Loucy (cell line): ENCODE measurements around the gene CCL20.

ENCODE experiments used
- H2AFZ ChIP-seq: fragments of 200-600 bp; sonication (generic); 2 replicates; pipeline ENCODE4 v1.6.0; 2016; ENCODE audit warnings: antibody characterized with exemption, mild to moderate bottlenecking, low read length, moderate library complexity
- H3F3A ChIP-seq: fragments of 200-600 bp; 2 replicates; pipeline ENCODE4 v1.6.0; 2016; ENCODE audit warnings: antibody characterized with exemption, low read depth, mild to moderate bottlenecking
- H3K27me3 ChIP-seq: fragments of 200-600 bp; sonication (generic); 2 replicates; pipeline ENCODE4 v1.6.1; 2014; ENCODE audit warnings: low read length, mild to moderate bottlenecking; ENCODE audit not compliant: insufficient read depth, poor library complexity, severe bottlenecking
- H3K36me3 ChIP-seq: fragments of 200-600 bp; sonication (generic); 2 replicates; pipeline ENCODE4 v1.6.1; 2016; ENCODE audit warnings: low read length; ENCODE audit not compliant: insufficient read depth
- H3K4me1 ChIP-seq: fragments of 200-600 bp; sonication (generic); 2 replicates; pipeline ENCODE4 v1.5.1; 2014; ENCODE audit warnings: low read length, mild to moderate bottlenecking; ENCODE audit not compliant: insufficient read depth, poor library complexity, severe bottlenecking
- H3K4me2 ChIP-seq: fragments of 200-600 bp; sonication (generic); 2 replicates; pipeline ENCODE4 v1.6.0; 2014; ENCODE audit warnings: antibody characterized with exemption, low read length, low read depth, mild to moderate bottlenecking; ENCODE audit not compliant: poor library complexity, severe bottlenecking
- H3K4me3 ChIP-seq: fragments of 200-600 bp; sonication (generic); 2 replicates; pipeline ENCODE4 v1.5.1; 2014; ENCODE audit warnings: low read length, mild to moderate bottlenecking, mixed read lengths; ENCODE audit not compliant: poor library complexity, severe bottlenecking
- H3K79me2 ChIP-seq: fragments of 200-600 bp; sonication (generic); 2 replicates; pipeline ENCODE4 v1.6.1; 2014; ENCODE audit warnings: low read length; ENCODE audit not compliant: insufficient read depth
- H3K9ac ChIP-seq: fragments of 200-600 bp; sonication (generic); 2 replicates; pipeline ENCODE4 v1.6.0; 2014; ENCODE audit warnings: mild to moderate bottlenecking, low read depth, low read length, moderate library complexity; ENCODE audit not compliant: poor library complexity, severe bottlenecking
- H3K9me2 ChIP-seq: fragments of 200-600 bp; sonication (generic); replicated peaks from 2 replicates; pipeline ENCODE4 v1.6.1; 2016; ENCODE audit warnings: low read depth, low read length, mixed read lengths
- H3K9me3 ChIP-seq: fragments of 200-600 bp; sonication (generic); 2 replicates; pipeline ENCODE4 v1.6.1; 2014; ENCODE audit warnings: mild to moderate bottlenecking, antibody characterized with exemption, low read length, low read depth; ENCODE audit not compliant: insufficient read depth
- H4K20me1 ChIP-seq: fragments of 200-600 bp; sonication (generic); 2 replicates; pipeline ENCODE4 v1.6.0; 2014; ENCODE audit warnings: antibody characterized with exemption, low read length, mild to moderate bottlenecking; ENCODE audit not compliant: insufficient read depth, poor library complexity, severe bottlenecking
- EZH2phosphoT487 ChIP-seq: fragments of 200-600 bp; IDR thresholded peaks from 2 replicates; pipeline ENCODE4 v1.6.1; 2018; ENCODE audit warnings: antibody characterized with exemption, mild to moderate bottlenecking, moderate library complexity, borderline replicate concordance
- TF ChIP-seq, protein P1 (sequence below): fragments of 200-600 bp; sonication (generic); conservative IDR thresholded peaks from 2 replicates; pipeline ENCODE4 v1.5.1; 2014; ENCODE audit warnings: mild to moderate bottlenecking, antibody characterized with exemption, low read length

The CCL20 gene

DNA sequence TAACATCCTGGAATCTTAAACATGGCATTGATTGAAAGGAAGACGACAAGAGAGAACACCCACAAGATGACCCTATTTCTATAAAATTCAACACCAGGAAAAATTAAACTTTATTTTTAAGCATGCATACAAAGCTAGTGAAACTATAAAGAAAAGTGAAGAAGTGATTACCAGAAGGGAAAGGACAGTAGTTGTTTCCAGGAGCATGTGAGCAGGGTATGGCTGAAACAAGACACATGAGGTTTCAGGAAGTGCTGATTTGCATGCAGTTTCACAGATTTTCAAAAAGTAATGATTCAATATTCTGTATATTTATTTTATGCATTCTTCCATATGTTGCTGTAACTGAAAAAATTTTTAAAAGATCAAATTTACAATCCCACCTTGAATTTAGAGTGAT is 33.2 kb downstream of the CCL20 start:
- TF ChIP-seq, protein P1, sequence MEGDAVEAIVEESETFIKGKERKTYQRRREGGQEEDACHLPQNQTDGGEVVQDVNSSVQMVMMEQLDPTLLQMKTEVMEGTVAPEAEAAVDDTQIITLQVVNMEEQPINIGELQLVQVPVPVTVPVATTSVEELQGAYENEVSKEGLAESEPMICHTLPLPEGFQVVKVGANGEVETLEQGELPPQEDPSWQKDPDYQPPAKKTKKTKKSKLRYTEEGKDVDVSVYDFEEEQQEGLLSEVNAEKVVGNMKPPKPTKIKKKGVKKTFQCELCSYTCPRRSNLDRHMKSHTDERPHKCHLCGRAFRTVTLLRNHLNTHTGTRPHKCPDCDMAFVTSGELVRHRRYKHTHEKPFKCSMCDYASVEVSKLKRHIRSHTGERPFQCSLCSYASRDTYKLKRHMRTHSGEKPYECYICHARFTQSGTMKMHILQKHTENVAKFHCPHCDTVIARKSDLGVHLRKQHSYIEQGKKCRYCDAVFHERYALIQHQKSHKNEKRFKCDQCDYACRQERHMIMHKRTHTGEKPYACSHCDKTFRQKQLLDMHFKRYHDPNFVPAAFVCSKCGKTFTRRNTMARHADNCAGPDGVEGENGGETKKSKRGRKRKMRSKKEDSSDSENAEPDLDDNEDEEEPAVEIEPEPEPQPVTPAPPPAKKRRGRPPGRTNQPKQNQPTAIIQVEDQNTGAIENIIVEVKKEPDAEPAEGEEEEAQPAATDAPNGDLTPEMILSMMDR, result no peak
- TF ChIP-seq EZH2phosphoT487, result no peak

DNA sequence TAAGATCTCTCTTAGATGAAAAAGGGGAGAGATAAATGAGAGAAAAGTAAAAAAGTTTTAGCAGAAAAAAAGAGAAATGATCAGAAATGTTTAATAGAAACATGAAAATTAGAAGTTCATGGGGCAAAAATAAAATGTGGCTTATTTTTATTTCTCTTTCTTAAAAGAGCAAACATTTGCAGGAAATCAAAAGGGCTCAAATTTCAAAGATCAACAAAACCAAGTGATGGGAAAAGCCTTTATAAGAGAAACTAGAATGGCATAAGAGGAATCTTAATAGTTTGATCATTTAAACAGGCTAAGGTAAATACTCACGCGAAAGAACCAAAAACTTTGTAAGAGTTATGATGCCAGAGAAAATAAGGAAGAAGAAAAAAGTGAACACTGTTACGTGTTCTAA is 34.5 kb downstream of the CCL20 start:
- H3K9me3 ChIP-seq, result no peaks in the 10 kb centered on the region

More for the DNA sequence above, 33.2 kb downstream of the CCL20 start:
- H2AFZ ChIP-seq, result no peak overlapping the region
- no peaks in the 10 kb centered on the region for H3K4me1 ChIP-seq
- no peaks in the 10 kb centered on the region for H3K27me3 ChIP-seq
- no peaks in the 10 kb centered on the region for H4K20me1 ChIP-seq
- H3K36me3 ChIP-seq, result no peaks in the 10 kb centered on the region
- no peak overlapping the region for H3K4me2 ChIP-seq
- H3K9me3 ChIP-seq, result no peaks in the 10 kb centered on the region
- no peaks in the 10 kb centered on the region for H3K9me2 ChIP-seq
- H3F3A ChIP-seq, result no peaks in the 10 kb centered on the region
- H3K9ac ChIP-seq, result no peak overlapping the region
- no peak overlapping the region for H3K4me3 ChIP-seq
- no peaks in the 10 kb centered on the region for H3K79me2 ChIP-seq

DNA sequence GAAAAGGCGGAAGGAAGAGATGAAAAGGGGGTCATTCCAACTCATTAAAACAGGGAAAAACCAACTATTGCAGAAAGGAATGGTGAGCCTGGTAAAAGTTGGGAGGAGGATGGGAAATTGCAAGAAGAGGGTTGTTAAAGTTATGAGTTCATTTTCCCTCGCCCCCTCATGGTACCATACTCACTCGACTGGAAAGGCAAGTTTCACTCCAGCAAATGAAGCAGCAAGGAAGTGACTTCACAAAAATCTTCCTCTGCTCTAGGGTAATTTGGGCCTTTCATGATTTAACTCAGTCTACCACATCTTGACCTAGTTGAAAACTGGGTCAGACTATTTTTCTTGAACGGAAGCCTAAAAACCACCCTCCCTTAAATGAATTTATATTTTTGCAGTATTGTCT is 34.9 kb downstream of the CCL20 start:
- no peak overlapping the region for H2AFZ ChIP-seq
- H4K20me1 ChIP-seq, result no peaks in the 10 kb centered on the region
- H3K4me1 ChIP-seq, result no peaks in the 10 kb centered on the region
- H3K36me3 ChIP-seq, result no peaks in the 10 kb centered on the region
- no peak overlapping the region for H3K4me3 ChIP-seq
- no peaks in the 10 kb centered on the region for H3K27me3 ChIP-seq
- no peaks in the 10 kb centered on the region for H3K9me2 ChIP-seq
- no peak overlapping the region for H3K9ac ChIP-seq
- H3K4me2 ChIP-seq, result no peak overlapping the region
- no peaks in the 10 kb centered on the region for H3K9me3 ChIP-seq
- H3F3A ChIP-seq, result no peaks in the 10 kb centered on the region
- TF ChIP-seq, protein P1, result no peak
- no peak for TF ChIP-seq EZH2phosphoT487
- H3K79me2 ChIP-seq, result no peaks in the 10 kb centered on the region

More for the DNA sequence above, 34.5 kb downstream of the CCL20 start:
- TF ChIP-seq EZH2phosphoT487, result no peak
- TF ChIP-seq, protein P1, result no peak
- Histone ChIP-seq H3K4me1 (no peaks in the 10 kb centered on the region), H2AFZ (no peak overlapping the region), H4K20me1 (no peaks in the 10 kb centered on the region), H3K4me3 (no peak overlapping the region), H3K9ac (no peak overlapping the region), H3K79me2 (no peaks in the 10 kb centered on the region), H3K27me3 (no peaks in the 10 kb centered on the region), H3F3A (no peaks in the 10 kb centered on the region), H3K36me3 (no peaks in the 10 kb centered on the region), H3K4me2 (no peak overlapping the region), H3K9me2 (no peaks in the 10 kb centered on the region)
